GM21576 (cell line): ENCODE measurements around the gene SHC3.

ENCODE experiments used
- ATAC-seq: cut with Tn5 transposase; IDR thresholded peaks from one replicate; pipeline ENCODE4 v1.9.1; 2021; ENCODE audit warnings: mild to moderate bottlenecking, moderate library complexity; ENCODE audit not compliant: unreplicated experiment

SHC3 gene

DNA sequence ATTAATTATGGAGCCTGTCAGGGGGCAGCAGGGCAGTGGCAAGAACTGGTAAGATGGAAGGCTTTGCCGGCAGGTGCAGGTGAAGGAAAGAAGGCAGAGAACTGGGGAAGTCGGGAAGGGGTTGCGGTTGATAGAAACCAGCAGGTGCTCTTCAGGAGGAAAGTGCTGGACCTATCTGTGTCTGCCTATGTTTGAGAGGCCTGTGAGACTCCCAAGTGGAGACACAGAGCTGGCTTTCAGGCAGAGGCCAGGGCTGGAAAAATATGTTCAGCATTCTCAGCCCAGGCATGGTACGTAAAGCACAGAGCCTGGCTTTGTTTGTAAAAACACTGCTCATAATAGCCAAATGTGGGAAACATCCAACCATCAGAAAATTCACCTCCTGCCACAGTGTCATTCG, 117.8 kb downstream of the SHC3 start:
- ATAC-seq = no peak

GRCh38 chr9:89059925-89060506, 118.6 kb downstream of the SHC3 start:
- no peak for ATAC-seq

DNA sequence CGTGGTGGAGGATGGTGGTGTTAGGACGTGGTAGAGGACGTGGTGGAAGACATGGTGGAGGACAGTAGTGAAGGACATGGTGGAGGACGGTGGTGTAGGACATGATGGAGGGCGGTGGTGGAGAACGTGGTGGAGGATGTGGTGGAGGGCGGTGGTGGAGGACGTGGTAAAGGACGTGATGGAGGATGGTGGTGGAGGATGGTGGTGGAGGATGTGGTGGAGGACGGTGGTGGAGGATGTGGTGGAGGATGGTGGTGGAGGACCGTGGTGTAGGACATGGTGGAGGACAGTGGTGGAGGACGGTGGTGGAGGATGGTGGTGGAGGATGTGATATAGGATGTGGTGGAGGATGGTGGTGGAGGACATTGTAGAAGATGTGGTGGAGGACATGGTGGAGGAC, 119.7 kb downstream of the SHC3 start:
- no peak for ATAC-seq

- no peak for ATAC-seq
Measured at GRCh38 chr9:89054865-89055495, 123.6 kb downstream of the SHC3 start.

DNA sequence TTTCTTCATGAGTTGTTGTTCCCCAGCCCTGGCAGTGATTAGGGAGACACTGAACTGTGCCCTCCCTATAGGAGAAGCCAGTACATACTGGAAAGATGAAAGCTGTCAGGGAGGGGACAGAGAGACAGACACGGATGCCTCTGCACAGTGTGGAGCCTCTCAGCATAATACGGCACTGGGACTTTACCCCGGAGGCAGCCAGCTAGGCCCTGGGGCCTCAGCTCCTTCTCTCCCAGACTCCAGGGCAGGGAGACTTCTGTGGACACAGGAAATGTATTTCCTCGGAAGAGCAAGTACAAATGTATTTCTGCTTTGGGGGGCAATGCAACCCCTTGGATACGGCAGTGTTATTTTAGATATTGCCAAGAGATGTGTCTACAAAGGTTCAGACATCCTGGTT, 125.3 kb downstream of the SHC3 start:
- ATAC-seq = no peak

DNA sequence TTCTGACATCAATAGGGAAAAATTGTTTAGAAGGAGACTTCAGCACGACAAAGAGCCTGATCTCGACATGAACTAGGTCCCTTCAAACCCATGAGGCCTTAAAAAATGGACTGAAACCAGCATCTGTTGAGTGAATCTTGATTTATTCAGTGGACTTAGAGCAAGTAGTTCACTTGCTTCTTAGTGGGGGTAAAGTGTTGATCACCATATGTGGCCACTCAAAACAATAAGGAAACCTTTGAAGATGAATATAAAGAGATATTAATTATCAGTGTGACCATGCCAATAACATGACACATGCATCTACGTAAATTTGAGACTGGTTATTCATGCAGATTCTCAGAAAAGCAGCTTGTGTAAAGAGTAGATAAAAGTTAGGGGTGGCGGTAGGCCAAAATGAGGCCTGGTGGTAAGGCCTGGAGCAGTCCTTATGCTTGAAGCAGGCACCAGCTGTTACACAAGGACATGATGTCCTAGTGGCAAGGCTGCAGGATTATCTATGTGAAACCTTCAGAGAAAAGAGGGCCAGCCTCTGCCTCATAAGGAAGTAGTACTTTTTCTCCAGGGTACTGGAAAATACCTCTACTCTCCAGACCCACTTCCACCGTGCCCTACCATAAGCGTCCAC, 126.0 kb downstream of the SHC3 start:
- ATAC-seq = no peak

DNA sequence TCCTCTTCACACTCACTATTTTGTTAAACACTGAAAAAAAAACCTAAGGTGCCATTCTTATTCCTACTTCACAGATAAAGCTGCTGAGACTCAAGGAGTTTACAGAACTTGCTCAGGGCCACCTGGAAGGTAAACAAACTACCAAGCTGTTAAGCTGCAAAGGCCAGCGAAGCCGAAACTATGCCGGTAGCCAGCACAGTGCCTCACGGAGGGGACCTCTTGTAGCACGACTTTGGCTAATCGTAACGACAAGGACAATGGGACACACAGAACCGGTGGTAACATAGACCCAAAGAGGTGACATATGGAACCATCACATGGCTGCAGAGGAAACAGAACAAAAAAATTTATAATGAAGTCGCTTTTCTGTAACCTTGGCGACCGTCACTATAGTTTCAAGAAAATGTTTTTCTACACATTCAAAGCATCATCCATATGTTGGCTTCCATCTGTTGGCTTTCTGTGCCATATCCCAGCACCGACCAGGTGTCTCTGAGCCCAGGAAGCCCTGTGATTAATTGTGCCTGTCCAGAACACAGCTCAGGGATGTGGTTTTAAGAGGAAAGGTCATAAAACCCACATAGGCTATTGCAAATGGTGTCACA, 127.1 kb downstream of the SHC3 start:
- no peak for ATAC-seq

- no peak for ATAC-seq
Measured at GRCh38 chr9:89049646-89050045, 129.0 kb downstream of the SHC3 start.

DNA sequence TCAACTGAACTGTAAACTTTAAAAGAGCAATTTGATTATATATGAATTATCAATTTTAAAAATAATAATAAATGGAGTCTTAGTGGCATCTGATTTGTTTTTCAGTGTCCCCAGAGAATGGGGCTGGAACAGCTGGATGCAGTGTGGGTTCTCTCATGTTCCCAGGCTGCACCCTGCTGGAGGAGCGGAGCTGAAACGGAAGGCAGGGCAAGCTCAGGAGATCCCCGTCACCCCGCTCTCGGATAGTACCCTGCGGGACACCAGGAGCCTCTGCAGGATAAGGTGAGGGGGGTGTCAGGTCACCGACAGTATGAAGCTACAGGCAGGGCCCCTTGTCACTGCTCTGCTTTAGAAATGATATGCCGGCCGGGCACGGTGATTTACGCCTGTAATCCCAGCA, 130.0 kb downstream of the SHC3 start:
- ATAC-seq = no peak

- no peak for ATAC-seq
Measured at GRCh38 chr9:89047667-89048066, 131.0 kb downstream of the SHC3 start.

DNA sequence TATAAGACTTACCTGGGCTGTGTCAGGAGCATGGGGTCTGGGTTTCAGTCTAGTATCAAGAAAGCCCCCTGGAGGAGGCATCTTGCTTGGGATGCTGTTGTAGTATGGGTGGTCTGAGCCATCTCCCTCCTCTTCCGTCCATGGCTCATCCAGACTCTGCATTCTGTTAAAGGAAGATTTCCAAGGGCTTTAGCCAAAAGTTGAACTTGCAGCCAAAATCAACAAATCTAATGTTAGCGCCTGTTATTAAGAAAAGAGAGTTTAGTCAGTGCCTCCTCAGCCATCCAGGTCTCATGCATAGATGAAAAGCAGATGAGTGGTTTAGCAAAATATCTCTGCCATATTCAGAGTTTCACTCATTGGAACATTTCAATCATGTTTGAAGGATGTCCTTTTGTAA, 131.8 kb downstream of the SHC3 start:
- no peak for ATAC-seq

- no peak for ATAC-seq
Measured at GRCh38 chr9:89044881-89045280, 133.7 kb downstream of the SHC3 start.

- ATAC-seq = no peak
Measured at GRCh38 chr9:89044104-89044503, 134.5 kb downstream of the SHC3 start.

- no peak for ATAC-seq
Measured at GRCh38 chr9:89042984-89043383, 135.6 kb downstream of the SHC3 start.

DNA sequence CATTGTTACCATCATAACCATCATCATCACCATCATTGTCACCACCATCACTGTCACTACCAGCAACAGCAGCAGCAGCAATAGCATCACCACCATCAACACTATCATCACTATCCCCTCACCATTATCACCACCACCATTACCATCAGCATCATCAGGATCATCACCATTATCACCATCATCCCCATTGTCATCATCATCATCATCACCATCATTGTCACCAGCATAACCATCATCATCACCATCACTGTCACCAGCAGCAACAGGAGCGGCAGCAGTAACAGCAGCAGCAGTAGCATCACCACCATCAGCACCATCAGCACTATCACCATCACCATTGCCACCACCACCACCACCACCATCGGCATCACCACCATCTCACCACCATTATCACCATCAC, 139.0 kb downstream of the SHC3 start:
- ATAC-seq = no peak

DNA sequence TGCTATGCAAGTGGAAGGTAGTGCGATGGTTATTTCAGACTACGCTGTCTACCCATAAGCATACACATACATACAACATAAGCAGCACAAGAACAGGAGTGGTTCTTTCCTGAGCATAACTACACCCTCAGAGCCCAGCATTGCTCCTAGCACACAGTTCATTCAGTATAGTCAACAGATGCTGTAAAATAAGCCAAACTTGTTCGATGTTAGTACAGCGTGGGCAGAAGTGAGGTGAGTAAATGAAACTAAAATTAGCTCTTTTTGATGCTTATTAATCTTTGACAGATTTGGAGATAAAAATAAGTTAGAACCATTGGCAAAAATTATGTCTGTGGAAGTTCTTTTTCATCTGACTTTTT, 139.5 kb downstream of the SHC3 start:
- ATAC-seq = no peak

DNA sequence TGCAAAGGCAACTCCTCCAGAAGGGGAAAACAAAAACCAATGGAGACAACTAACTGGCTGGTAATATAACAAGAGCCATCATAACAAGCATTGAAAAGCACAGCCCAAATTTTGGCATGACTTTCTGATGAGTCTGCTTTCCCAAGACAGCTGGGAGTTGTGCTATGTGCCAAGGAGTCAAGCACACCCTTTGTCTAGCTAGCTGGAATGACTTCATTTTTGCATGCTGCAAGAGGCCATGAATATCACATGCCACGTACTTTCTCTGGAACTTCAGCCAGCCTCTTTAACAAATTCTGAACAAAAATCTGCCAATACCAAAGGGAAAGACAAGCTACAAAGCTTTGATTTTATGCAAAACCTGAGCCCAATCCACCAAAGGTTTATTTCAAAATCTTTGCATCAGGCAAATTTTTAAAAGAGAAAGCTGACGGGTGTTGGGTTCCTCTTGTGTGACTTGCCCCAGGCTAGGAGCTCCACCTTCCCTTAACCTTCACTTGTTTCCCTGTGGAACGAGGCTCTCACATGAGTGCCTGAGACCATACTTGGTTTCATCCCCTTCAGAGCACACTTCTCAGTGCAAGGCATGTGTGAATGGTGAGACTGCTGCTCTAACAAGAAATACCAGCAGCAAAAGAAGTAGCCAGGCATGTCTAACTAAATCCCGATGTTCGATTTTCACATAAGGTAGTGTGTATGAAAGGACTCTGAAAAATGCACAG, 140.1 kb downstream of the SHC3 start:
- ATAC-seq = no peak

GRCh38 chr9:89037891-89038290, 140.7 kb downstream of the SHC3 start:
- no peak for ATAC-seq

GRCh38 chr9:89037346-89037745, 141.3 kb downstream of the SHC3 start:
- no peak for ATAC-seq

- no peak for ATAC-seq
Measured at GRCh38 chr9:89036891-89037290, 141.7 kb downstream of the SHC3 start.

- no peak for ATAC-seq
Measured at GRCh38 chr9:89036383-89036782, 142.2 kb downstream of the SHC3 start.

DNA sequence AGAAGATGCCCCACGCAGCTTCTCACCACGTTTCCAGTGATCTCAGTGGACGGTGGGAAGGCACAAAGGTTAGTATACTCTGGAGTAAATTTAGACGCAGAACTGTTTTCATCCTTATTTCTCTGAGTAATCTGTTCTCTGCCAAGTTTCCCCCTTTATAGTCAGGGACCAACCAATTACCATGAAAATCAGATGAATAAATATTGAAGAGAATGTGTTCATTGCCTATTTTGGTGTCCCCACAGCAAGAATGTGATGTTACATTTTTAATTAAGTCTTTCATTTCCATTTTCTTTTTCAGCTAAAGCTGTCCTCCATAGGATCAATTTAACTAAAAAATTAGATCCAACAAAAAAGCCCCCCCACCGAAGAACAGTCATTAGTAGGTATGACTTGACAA, 146.0 kb downstream of the SHC3 start:
- ATAC-seq = no peak
